Activated CD4-positive, alpha-beta memory T cell treated with anti-CD3 and anti-CD28 coated beads for 36 hours (primary cell): ENCODE data around the gene TBX6. TPM values are rescaled to one million over a fixed set of nuclear protein-coding genes. Genes with fewer than 3 reads are reported as not detected.
"Not testable (repeated sequence)": the region's sequence is repeated elsewhere in the genome, so short reads cannot be mapped to it uniquely, and the experiment has no call there.

ENCODE experiments used
- CTCF ChIA-PET: fragments of 350-600 bp; sonication (Branson Sonifier 250); formaldehyde crosslinking; loops from one replicate; lab custom pipeline; 2021; ENCODE audit warnings: antibody characterized with exemption, inconsistent platforms; lab: Charles Lee
- POLR2A ChIA-PET: fragments of 350-600 bp; sonication (Branson Sonifier 250); formaldehyde crosslinking; loops from one replicate; lab custom pipeline; 2021; ENCODE audit warnings: antibody characterized with exemption; lab: Charles Lee
- DNase-seq: peaks from one replicate; pipeline ENCODE4 v3.0.0-alpha.2; 2020
- H3K27ac Mint-ChIP-seq: one replicate; pipeline ENCODE4 v1.8.0; 2021; ENCODE audit warnings: mixed read lengths
- H3K27me3 Mint-ChIP-seq: one replicate; pipeline ENCODE4 v1.8.0; 2021; ENCODE audit warnings: mixed read lengths
- H3K36me3 Mint-ChIP-seq: one replicate; pipeline ENCODE4 v1.8.0; 2021; ENCODE audit warnings: mixed read lengths
- H3K4me1 Mint-ChIP-seq: one replicate; pipeline ENCODE4 v1.8.0; 2021; ENCODE audit warnings: low read depth, mixed read lengths
- H3K4me3 Mint-ChIP-seq: one replicate; pipeline ENCODE4 v1.8.0; 2021; ENCODE audit warnings: mild to moderate bottlenecking, mixed read lengths
- H3K9me3 Mint-ChIP-seq: one replicate; pipeline ENCODE4 v1.8.0; 2021; ENCODE audit warnings: mixed read lengths
- intact Hi-C: fragments of 100-400 bp; cut with micrococcal nuclease; formaldehyde crosslinking; loops from one replicate; pipeline ENCODE4 v1.15.1; 2023
- total RNA-seq, 2 experiments: library from RNA; stranded (reverse); gene quantifications; one replicate each; pipeline ENCODE4 v1.2.3, GENCODE V29; 2021

The TBX6 gene
- 1 to 10 TPM; 2.3 to 2.9 TPM for total RNA-seq

GRCh38 chr16:30091474-30092372 lies at the start of gene TBX6:
Gene TBX6 (minus strand): TSS chr16:30091924. CDS start chr16:30091193, 731 bp downstream.
- Mint-ChIP-seq H3K27ac (peak within 1 kb of the TSS; percentile 94), H3K4me1 (peaks cover 44% of the 10 kb centered on the region), H3K36me3 (peaks cover 20% of the 10 kb centered on the region), H3K9me3 (peaks cover 3% of the 10 kb centered on the region), H3K4me3 (peak within 1 kb of the TSS; percentile 83), H3K27me3 (no peaks in the 10 kb centered on the region)
- ChIA-PET CTCF (interaction anchor here (0.6 to 5.8 kb wide), 41 partner anchors 10 to 559 kb away, joined by 3 to 76 read pairs (median 4); partner anchors contain the start of genes ALDOA, CORO1A, GDPD3 and HIRIP3), POLR2A (interaction anchor here (0.9 to 4.6 kb wide), 14 partner anchors 11 to 444 kb away, joined by 3 to 35 read pairs (median 5); partner anchors contain the start of genes ALDOA, CORO1A and PPP4C)
- DNase-seq: peak; percentile 96
- intact Hi-C loops: loop anchor here (1.0 to 5.0 kb wide), 6 partner anchors 15 to 280 kb away; partner anchors contain the start of genes ALDOA and MAPK3

DNA sequence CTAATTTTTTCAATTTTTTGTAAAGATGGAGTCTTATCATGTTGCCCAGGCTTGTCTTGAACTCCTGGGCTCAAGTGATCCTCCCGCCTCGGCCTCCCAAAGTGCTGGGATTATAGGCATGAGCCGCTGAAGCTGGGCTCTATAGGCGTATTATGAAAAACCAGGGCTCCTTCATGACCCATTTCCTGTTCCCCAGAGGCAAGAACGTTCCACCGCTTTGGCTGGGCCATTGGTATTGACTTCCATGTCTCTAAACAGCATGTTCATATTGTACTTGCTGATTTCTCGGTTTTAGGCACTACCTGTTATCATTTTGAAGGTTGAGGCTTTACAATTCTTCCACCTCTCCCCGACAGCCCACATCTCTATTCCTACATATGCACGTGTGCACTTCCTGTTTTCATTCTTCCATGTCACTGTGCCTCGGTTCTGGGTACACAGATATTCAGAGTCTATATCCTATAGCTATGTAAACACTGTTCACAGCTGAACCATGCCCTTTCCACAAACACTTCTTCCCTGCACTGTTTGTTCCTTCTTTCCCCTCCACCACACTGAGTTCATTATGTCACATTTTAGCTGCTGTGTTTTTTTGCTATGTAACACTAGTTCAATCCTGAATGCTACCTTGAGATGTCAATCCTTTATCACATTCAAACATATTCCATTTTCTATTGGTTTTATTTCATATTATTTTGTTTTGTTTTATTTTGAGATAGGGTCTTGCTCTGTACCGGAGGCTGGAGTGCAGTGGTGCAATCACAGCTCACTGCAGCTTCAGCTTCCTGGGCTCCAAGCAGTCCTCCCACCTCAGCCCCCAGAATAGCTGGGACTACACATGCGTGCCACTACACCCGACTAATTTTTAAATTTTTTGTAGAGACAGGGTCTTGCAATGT lies 48.1 kb upstream of the TBX6 start:
- intact Hi-C loops: loop anchor here (1.0 to 5.0 kb wide), 2 partner anchors 42 to 48 kb away; partner anchors contain the start of gene TBX6
- CTCF ChIA-PET: interaction anchor here (1.6 kb wide), 2 partner anchors 28 to 48 kb away, joined by 3 to 4 read pairs; partner anchors contain the start of gene TBX6
- Mint-ChIP-seq H3K4me1 (peaks cover 15% of the 10 kb centered on the region), H3K9me3 (no peaks in the 10 kb centered on the region), H3K27me3 (no peaks in the 10 kb centered on the region), H3K36me3 (no peaks in the 10 kb centered on the region), H3K27ac (peak overlapping the region; percentile 10), H3K4me3 (no peak overlapping the region)
- POLR2A ChIA-PET: no interaction called here
- peak; percentile 20 for DNase-seq

- Mint-ChIP-seq H3K4me3 (no peak overlapping the region), H3K27me3 (no peaks in the 10 kb centered on the region), H3K36me3 (no peaks in the 10 kb centered on the region), H3K9me3 (no peaks in the 10 kb centered on the region), H3K4me1 (peaks cover 9% of the 10 kb centered on the region), H3K27ac (no peak overlapping the region)
- intact Hi-C loops: no loop called here
- ChIA-PET CTCF (interaction anchor here (1.1 kb wide), 1 partner anchor 26 kb away, joined by 3 read pairs; no protein-coding TSS in a partner anchor), POLR2A (no interaction called here)
- no peak for DNase-seq
Observed at GRCh38 chr16:30137897-30138296, 46.2 kb upstream of the TBX6 start.

- Mint-ChIP-seq H3K27me3 (no peaks in the 10 kb centered on the region), H3K4me1 (peaks cover 9% of the 10 kb centered on the region), H3K36me3 (no peaks in the 10 kb centered on the region), H3K9me3 (no peaks in the 10 kb centered on the region), H3K27ac (no peak overlapping the region), H3K4me3 (no peak overlapping the region)
- DNase-seq: no peak
- ChIA-PET POLR2A (no interaction called here), CTCF (interaction anchor here (1.1 kb wide), 1 partner anchor 25 kb away, joined by 3 read pairs; no protein-coding TSS in a partner anchor)
- intact Hi-C loops: no loop called here
Observed at GRCh38 chr16:30136971-30137605, 45.4 kb upstream of the TBX6 start.

DNA sequence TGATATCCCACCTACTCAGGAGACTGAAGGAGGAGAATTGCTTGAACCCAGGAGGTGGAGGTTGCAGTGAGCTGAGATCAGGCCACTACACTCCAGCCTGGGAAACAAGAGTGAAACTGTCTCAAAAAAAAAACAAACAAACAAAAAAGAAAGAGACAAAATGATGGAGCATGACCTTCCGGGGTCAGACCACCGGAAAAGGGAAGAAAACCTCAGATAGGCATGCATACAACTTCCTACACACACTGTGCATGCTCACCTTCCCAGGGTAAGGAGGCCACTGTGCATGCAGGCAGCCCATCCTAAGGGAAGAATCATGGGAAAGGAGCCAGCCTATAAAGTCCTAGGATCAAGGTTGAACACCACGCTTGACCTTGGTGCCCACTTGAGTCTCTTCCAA lies 40.9 kb upstream of the TBX6 start:
- H3K27me3 Mint-ChIP-seq: no peaks in the 10 kb centered on the region
- H3K27ac Mint-ChIP-seq: no peak overlapping the region
- DNase-seq: no peak
- POLR2A ChIA-PET: no interaction called here
- CTCF ChIA-PET: no interaction called here
- intact Hi-C loops: no loop called here
- peaks cover 4% of the 10 kb centered on the region for H3K4me1 Mint-ChIP-seq
- no peaks in the 10 kb centered on the region for H3K9me3 Mint-ChIP-seq
- no peak overlapping the region for H3K4me3 Mint-ChIP-seq
- no peaks in the 10 kb centered on the region for H3K36me3 Mint-ChIP-seq

DNA sequence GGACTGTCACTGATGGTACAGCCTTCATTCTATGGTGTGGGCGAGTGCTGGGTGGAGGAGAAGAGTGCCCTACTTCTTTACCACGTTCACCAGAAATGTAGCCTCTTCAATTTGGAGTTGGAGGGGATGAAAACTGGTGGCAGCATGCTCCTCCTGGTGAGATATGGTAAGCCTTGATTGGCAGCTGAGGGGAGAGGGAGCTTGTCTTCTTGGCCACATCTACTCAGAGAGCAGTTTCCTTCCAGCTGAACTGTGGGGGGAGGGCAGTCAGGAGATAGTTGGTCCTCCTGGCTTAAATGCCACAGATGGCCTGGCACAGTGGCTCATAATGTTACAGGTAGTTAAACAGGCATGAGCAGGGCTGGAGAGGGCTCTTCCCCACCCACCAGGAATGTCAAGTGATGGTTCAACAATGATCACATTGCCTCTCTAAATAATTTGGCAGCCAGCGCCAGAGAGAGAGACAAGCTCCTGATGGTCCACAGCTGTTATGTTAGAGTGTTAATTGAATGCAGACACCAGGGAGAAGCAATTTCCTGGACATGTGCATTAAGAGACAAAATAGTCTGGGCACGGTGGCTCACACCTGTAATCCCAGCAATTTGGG lies 40.2 kb upstream of the TBX6 start:
- H3K4me1 Mint-ChIP-seq: peaks cover 4% of the 10 kb centered on the region
- H3K9me3 Mint-ChIP-seq: no peaks in the 10 kb centered on the region
- DNase-seq: no peak
- ChIA-PET POLR2A (no interaction called here), CTCF (no interaction called here)
- H3K27me3 Mint-ChIP-seq: no peaks in the 10 kb centered on the region
- H3K27ac Mint-ChIP-seq: peak overlapping the region; percentile 54
- no peaks in the 10 kb centered on the region for H3K36me3 Mint-ChIP-seq
- H3K4me3 Mint-ChIP-seq: no peak overlapping the region
- intact Hi-C loops: no loop called here

DNA sequence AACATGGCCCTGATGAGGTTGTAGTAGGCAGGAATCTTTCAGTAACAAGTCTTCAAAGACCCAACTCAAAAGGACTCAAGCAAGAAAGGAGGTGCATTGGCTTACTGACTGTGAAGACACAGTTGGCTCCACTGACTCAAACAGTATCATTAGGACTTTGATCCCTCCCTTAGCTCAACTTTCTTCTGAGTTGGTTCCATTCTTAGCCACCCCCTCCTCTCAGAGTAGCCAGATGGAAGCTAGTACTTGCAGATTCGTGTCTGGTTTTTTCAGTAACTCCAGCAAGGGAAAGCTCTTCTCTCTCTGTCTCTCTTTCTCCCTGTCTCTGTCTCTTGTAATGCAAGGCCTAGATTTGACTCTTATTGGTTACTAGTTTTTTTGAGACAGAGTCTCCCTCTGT lies 36.3 kb upstream of the TBX6 start:
- no peaks in the 10 kb centered on the region for H3K27me3 Mint-ChIP-seq
- no peaks in the 10 kb centered on the region for H3K9me3 Mint-ChIP-seq
- CTCF ChIA-PET: interaction anchor here (2.0 kb wide), 1 partner anchor 15 kb away, joined by 9 read pairs; the partner anchor contains the start of gene GDPD3
- no peak overlapping the region for H3K27ac Mint-ChIP-seq
- POLR2A ChIA-PET: no interaction called here
- H3K4me1 Mint-ChIP-seq: peaks cover 6% of the 10 kb centered on the region
- intact Hi-C loops: no loop called here
- no peak overlapping the region for H3K4me3 Mint-ChIP-seq
- DNase-seq: no peak
- H3K36me3 Mint-ChIP-seq: no peaks in the 10 kb centered on the region

- DNase-seq, H3K27ac Mint-ChIP-seq, intact Hi-C loops, H3K36me3 Mint-ChIP-seq, H3K27me3 Mint-ChIP-seq, H3K4me3 Mint-ChIP-seq, H3K9me3 Mint-ChIP-seq: not testable (repeated sequence)
- POLR2A ChIA-PET: interaction anchor here (1.1 kb wide), 1 partner anchor 34 kb away, joined by 3 read pairs; the partner anchor contains the start of gene TBX6
- peaks cover 14% of the 10 kb centered on the region for H3K4me1 Mint-ChIP-seq
- CTCF ChIA-PET: interaction anchor here (0.7 to 1.9 kb wide), 3 partner anchors 14 to 34 kb away, joined by 3 to 5 read pairs (median 4); partner anchors contain the start of gene TBX6
Observed at GRCh38 chr16:30125690-30126089, 34.0 kb upstream of the TBX6 start.

DNA sequence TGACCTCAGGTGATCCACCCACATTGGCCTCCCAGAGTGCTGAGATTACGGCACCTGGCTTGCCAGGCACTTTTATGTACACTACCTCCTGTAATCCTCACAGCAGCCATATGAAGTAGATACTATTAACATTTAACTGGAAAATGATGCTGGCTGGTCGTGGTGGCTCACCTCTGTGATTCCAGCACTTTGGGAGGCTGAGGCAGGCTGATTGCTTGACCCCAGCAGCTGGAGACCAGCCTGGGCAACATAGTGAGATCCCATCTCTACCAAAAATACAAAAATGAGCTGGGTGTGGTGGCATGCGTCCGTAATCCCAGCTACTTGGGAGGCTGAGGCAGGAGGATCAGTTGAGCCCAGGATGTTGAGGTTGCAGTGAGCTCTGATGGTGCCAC lies 33.3 kb upstream of the TBX6 start:
- DNase-seq: no peak
- intact Hi-C loops: loop anchor here (5.0 kb wide), 1 partner anchor 48 kb away; the partner anchor contains the start of gene PPP4C
- POLR2A ChIA-PET: interaction anchor here (1.1 kb wide), 1 partner anchor 33 kb away, joined by 3 read pairs; the partner anchor contains the start of gene TBX6
- Mint-ChIP-seq H3K27ac (no peak overlapping the region), H3K4me1 (peaks cover 16% of the 10 kb centered on the region), H3K9me3 (no peaks in the 10 kb centered on the region), H3K27me3 (no peaks in the 10 kb centered on the region), H3K4me3 (no peak overlapping the region), H3K36me3 (no peaks in the 10 kb centered on the region)
- CTCF ChIA-PET: interaction anchor here (0.7 kb wide), 1 partner anchor 33 kb away, joined by 3 read pairs; the partner anchor contains the start of gene TBX6

GRCh38 chr16:30122604-30123160 lies 31.0 kb upstream of the TBX6 start:
- POLR2A ChIA-PET: interaction anchor here (1.5 kb wide), 1 partner anchor 63 kb away, joined by 7 read pairs; no protein-coding TSS in a partner anchor
- peaks cover 18% of the 10 kb centered on the region for H3K4me1 Mint-ChIP-seq
- CTCF ChIA-PET: interaction anchor here (1.0 kb wide), 1 partner anchor 10 kb away, joined by 4 read pairs; no protein-coding TSS in a partner anchor
- H3K36me3 Mint-ChIP-seq: peaks cover 8% of the 10 kb centered on the region
- DNase-seq: peak; percentile 35
- intact Hi-C loops: loop anchor here (1.0 to 5.0 kb wide), 3 partner anchors 26 to 45 kb away; partner anchors contain the start of genes PPP4C and YPEL3
- no peaks in the 10 kb centered on the region for H3K9me3 Mint-ChIP-seq
- no peaks in the 10 kb centered on the region for H3K27me3 Mint-ChIP-seq
- H3K27ac Mint-ChIP-seq: peak overlapping the region; percentile 85
- peak overlapping the region; percentile 87 for H3K4me3 Mint-ChIP-seq
